Measurements from ENCODE around the gene SLC4A7. TPM values are rescaled to one million over a fixed set of nuclear protein-coding genes. Genes with fewer than 3 reads are reported as not detected.
"Not testable (repeated sequence)": the region's sequence is repeated elsewhere in the genome, so short reads cannot be mapped to it uniquely, and the experiment has no call there.

The SLC4A7 gene
- total and polyA plus RNA-seq, 2 donors (not counting 1 experiment from before 2014, with no cell fraction given), result 9.4 to 46.9 TPM

DNA sequence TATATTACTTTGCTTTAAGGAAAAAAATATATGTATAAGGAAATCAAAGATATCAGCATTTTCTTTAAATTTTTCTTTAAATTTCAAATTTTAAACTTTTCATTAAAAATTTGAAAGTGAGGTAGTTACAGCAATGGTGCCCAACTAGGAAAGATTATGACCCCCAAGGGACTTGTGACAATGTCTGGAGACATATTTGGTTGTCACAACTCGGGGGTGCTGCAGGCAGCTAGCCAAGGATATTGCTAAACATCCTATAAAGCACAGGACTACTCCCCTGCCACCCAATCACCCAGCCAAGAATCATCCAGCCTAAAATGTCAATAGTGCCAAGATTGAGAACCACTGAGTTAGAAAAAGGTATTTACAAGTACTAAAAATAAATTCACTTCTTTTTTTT is 57.3 kb downstream of the SLC4A7 start:
- Histone ChIP-seq H3K4me1 (ENCODE audit: control insufficient read depth in 2 of 2, insufficient read depth in 2 of 2, low read length in 2 of 2) (no peaks in the 10 kb centered on the region), H4K20me1 (ENCODE audit: control insufficient read depth, insufficient read depth, low read length, poor library complexity, severe bottlenecking) (no peaks in the 10 kb centered on the region), H3K9me3 (ENCODE audit: control extremely low read depth in 1 of 3, control insufficient read depth in 2 of 3, insufficient read depth in 1 of 3, low read length in 2 of 3) (no peaks in the 10 kb centered on the region), H3K4me2 (replicated peaks; ENCODE audit: low read depth, low read length, poor library complexity, severe bottlenecking) (no peak overlapping the region), H3K27me3 (replicated peaks in 1 of 4; ENCODE audit: control extremely low read depth in 1 of 4, control insufficient read depth in 3 of 4, insufficient read depth in 4 of 4, low read length in 3 of 4) (no peaks in the 10 kb centered on the region), H2AFZ (ENCODE audit: insufficient read depth, low read depth, low read length, poor library complexity, severe bottlenecking) (no peak overlapping the region), H3K36me3 (replicated peaks in 1 of 2; ENCODE audit: control extremely low read depth in 1 of 2, control insufficient read depth in 1 of 2, extremely low read depth in 1 of 2, insufficient read depth in 2 of 2, low read length in 1 of 2) (peaks cover 0 to 24% of the 10 kb centered on the region in 2 experiments), H3K4me3 (ENCODE audit: control extremely low read depth in 1 of 5, extremely low read depth in 1 of 5, insufficient read depth in 1 of 5, low read depth in 2 of 5, low read length in 4 of 5) (no peak overlapping the region), H3K9ac (ENCODE audit: low read length) (no peak overlapping the region), H3K79me2 (ENCODE audit: control insufficient read depth, insufficient read depth, low read length) (no peaks in the 10 kb centered on the region), H3K27ac (ENCODE audit: low read length in 2 of 2) (no peak overlapping the region)
- ChIA-PET CTCF (interaction anchor here (0.6 kb wide), 1 partner anchor 46 kb away, joined by 3 read pairs; no protein-coding TSS in a partner anchor), POLR2A (no interaction called here)
- intact Hi-C loops (cut with micrococcal nuclease), result no loop called here
- ATAC-seq (ENCODE audit: low read depth), result no peak
- Mint-ChIP-seq H3K27ac (no peak overlapping the region), H3K27me3 (no peaks in the 10 kb centered on the region), H3K4me1 (no peaks in the 10 kb centered on the region), H3K9me3 (ENCODE audit: insufficient read depth) (no peaks in the 10 kb centered on the region), H3K4me3 (no peak overlapping the region)
- no CpG with 5 or more reads among the region's 1 CpG for WGBS (ENCODE audit: insufficient coverage)
- TF ChIP-seq EZH2 (IDR thresholded peaks at IDR 0.05; ENCODE audit: borderline replicate concordance, insufficient read depth, low read depth, low read length, poor library complexity, severe bottlenecking) (no peak), CTCF (IDR thresholded peaks at IDR 0.05) (no peak)
- DNase-seq, result no peak

- H3K27ac ChIP-seq (ENCODE audit: low read length in 2 of 2), result no peak overlapping the region
- DNase-seq (no peak), ATAC-seq (ENCODE audit: low read depth) (no peak)
- H3K9ac ChIP-seq (ENCODE audit: low read length), result no peak overlapping the region
- no peaks in the 10 kb centered on the region for H4K20me1 ChIP-seq (ENCODE audit: control insufficient read depth, insufficient read depth, low read length, poor library complexity, severe bottlenecking)
- H3K4me3 ChIP-seq (ENCODE audit: control extremely low read depth in 1 of 5, extremely low read depth in 1 of 5, insufficient read depth in 1 of 5, low read depth in 2 of 5, low read length in 4 of 5), result no peak overlapping the region
- H3K4me1 ChIP-seq (ENCODE audit: control insufficient read depth in 2 of 2, insufficient read depth in 2 of 2, low read length in 2 of 2), result no peaks in the 10 kb centered on the region
- no peak overlapping the region for H2AFZ ChIP-seq (ENCODE audit: insufficient read depth, low read depth, low read length, poor library complexity, severe bottlenecking)
- no peaks in the 10 kb centered on the region for H3K27me3 Mint-ChIP-seq
- ChIA-PET POLR2A (no interaction called here), CTCF (interaction anchor here (0.6 kb wide), 1 partner anchor 255 kb away, joined by 3 read pairs; no protein-coding TSS in a partner anchor)
- H3K4me2 ChIP-seq (replicated peaks; ENCODE audit: low read depth, low read length, poor library complexity, severe bottlenecking), result no peak overlapping the region
- peaks cover 0 to 16% of the 10 kb centered on the region in 2 experiments for H3K36me3 ChIP-seq (replicated peaks in 1 of 2; ENCODE audit: control extremely low read depth in 1 of 2, control insufficient read depth in 1 of 2, extremely low read depth in 1 of 2, insufficient read depth in 2 of 2, low read length in 1 of 2)
- no peak overlapping the region for H3K4me3 Mint-ChIP-seq
- H3K27ac Mint-ChIP-seq, result no peak overlapping the region
- 94% methylated on average over 6 of the region's 8 CpGs for WGBS (ENCODE audit: insufficient coverage)
- H3K79me2 ChIP-seq (ENCODE audit: control insufficient read depth, insufficient read depth, low read length), result no peaks in the 10 kb centered on the region
- H3K4me1 Mint-ChIP-seq, result no peaks in the 10 kb centered on the region
- no peaks in the 10 kb centered on the region for H3K27me3 ChIP-seq (replicated peaks in 1 of 4; ENCODE audit: control extremely low read depth in 1 of 4, control insufficient read depth in 3 of 4, insufficient read depth in 4 of 4, low read length in 3 of 4)
- intact Hi-C loops (cut with micrococcal nuclease), result no loop called here
- TF ChIP-seq EZH2 (IDR thresholded peaks at IDR 0.05; ENCODE audit: borderline replicate concordance, insufficient read depth, low read depth, low read length, poor library complexity, severe bottlenecking) (no peak), CTCF (IDR thresholded peaks at IDR 0.05) (no peak)
- no peaks in the 10 kb centered on the region for H3K9me3 ChIP-seq (ENCODE audit: control extremely low read depth in 1 of 3, control insufficient read depth in 2 of 3, insufficient read depth in 1 of 3, low read length in 2 of 3)
- no peaks in the 10 kb centered on the region for H3K9me3 Mint-ChIP-seq (ENCODE audit: insufficient read depth)
These were observed 58.2 kb downstream of the SLC4A7 start for GRCh38 chr3:27425896-27426565.

DNA sequence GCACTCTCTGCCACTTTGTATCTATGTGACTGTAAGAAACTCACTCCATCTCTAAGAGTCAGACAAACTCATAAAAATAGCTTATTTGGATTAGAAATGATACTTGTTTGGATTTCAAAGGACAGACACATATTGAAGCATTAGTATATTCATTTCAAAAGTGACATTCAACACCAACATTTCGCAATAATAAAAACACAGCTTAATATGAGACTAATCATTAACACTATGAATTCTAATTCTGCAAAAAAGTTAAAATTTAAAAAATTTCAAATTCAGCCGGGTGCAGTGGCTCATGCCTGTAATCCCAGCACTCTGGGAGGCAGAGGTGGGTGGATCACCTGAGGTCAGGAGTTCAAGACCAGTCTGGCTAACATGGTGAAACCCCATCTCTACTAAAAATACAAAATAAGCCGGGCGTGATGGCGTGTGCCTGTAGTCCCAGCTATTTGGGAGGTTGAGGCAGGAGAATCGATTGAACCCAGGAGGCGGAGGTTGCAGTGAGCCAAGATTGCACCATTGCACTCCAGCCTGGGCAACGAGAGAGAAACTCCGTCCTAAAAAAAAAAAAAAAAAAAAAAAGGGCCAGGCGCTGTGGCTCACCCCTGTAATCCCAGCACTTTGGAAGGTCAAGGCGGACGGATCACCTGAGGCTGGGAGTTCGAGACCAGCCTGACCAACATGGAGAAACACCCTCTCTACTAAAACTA is 59.2 kb downstream of the SLC4A7 start:
- POLR2A ChIA-PET; H3K4me3 ChIP-seq (ENCODE audit: control extremely low read depth in 1 of 5, extremely low read depth in 1 of 5, insufficient read depth in 1 of 5, low read depth in 2 of 5, low read length in 4 of 5); H3K79me2 ChIP-seq (ENCODE audit: control insufficient read depth, insufficient read depth, low read length); H3K27me3 ChIP-seq (replicated peaks in 1 of 4; ENCODE audit: control extremely low read depth in 1 of 4, control insufficient read depth in 3 of 4, insufficient read depth in 4 of 4, low read length in 3 of 4); H3K4me3 Mint-ChIP-seq; H3K27ac ChIP-seq (ENCODE audit: low read length in 2 of 2); H3K9ac ChIP-seq (ENCODE audit: low read length); intact Hi-C loops (cut with micrococcal nuclease); H3K4me1 Mint-ChIP-seq; ATAC-seq (ENCODE audit: low read depth); DNase-seq; H3K9me3 Mint-ChIP-seq (ENCODE audit: insufficient read depth); H4K20me1 ChIP-seq (ENCODE audit: control insufficient read depth, insufficient read depth, low read length, poor library complexity, severe bottlenecking); H3K27me3 Mint-ChIP-seq; H2AFZ ChIP-seq (ENCODE audit: insufficient read depth, low read depth, low read length, poor library complexity, severe bottlenecking); H3K9me3 ChIP-seq (ENCODE audit: control extremely low read depth in 1 of 3, control insufficient read depth in 2 of 3, insufficient read depth in 1 of 3, low read length in 2 of 3); H3K27ac Mint-ChIP-seq; H3K4me1 ChIP-seq (ENCODE audit: control insufficient read depth in 2 of 2, insufficient read depth in 2 of 2, low read length in 2 of 2); H3K4me2 ChIP-seq (replicated peaks; ENCODE audit: low read depth, low read length, poor library complexity, severe bottlenecking): not testable (repeated sequence)
- 97% methylated on average over 7 of the region's 13 CpGs for WGBS (ENCODE audit: insufficient coverage)
- H3K36me3 ChIP-seq (replicated peaks in 1 of 2; ENCODE audit: control extremely low read depth in 1 of 2, control insufficient read depth in 1 of 2, extremely low read depth in 1 of 2, insufficient read depth in 2 of 2, low read length in 1 of 2), result peaks cover 0 to 23% of the 10 kb centered on the region in 2 experiments
- CTCF ChIA-PET, result interaction anchor here (1.0 kb wide), 1 partner anchor 256 kb away, joined by 3 read pairs; no protein-coding TSS in a partner anchor
